Thyroid gland (tissue), 4 donors: Measurements from ENCODE around the gene UBXN7.

Experiments used
- POLR2A ChIP-seq, 2 donors: fragments of 450-650 bp; IDR thresholded peaks; one replicate each; pipeline ENCODE4 v1.6.1; 2017; ENCODE audit warnings: antibody characterized with exemption in 2 of 2, mild to moderate bottlenecking in 2 of 2, moderate library complexity in 1 of 2
- TF ChIP-seq, protein P1 (sequence below), 6 experiments: fragments of 200-600 bp in 3 of 6; fragments of 450-650 bp in 3 of 6; sonication (generic) in 3 of 6; IDR thresholded peaks; one replicate each; pipeline ENCODE4 v1.5.1; 2016 to 2019; ENCODE audit warnings: antibody characterized with exemption in 6 of 6, mild to moderate bottlenecking in 2 of 6, inconsistent platforms in 1 of 6, moderate library complexity in 1 of 6

DNA sequence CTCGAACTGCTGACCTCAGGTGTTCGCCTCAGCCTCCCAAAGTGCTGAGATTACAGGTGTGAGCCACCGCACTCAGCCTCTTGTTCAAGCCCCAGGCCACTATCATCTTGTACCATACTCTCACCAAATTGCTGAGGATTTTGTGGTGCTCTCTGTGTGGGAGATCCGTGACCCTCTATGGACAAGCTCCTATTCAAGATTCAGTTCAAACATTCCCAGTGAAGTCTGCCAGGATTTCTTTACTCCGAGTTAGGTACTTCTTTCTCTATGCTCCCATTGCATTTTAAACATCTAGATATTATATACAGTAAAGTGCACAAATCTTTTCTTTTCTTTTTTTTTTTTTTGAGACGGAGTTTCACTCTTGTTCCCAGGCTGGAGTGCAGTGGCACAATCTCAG is 93.2 kb downstream of the UBXN7 start:
- TF ChIP-seq POLR2A (IDR thresholded peaks at IDR 0.05) = no peak
- TF ChIP-seq, protein P1, sequence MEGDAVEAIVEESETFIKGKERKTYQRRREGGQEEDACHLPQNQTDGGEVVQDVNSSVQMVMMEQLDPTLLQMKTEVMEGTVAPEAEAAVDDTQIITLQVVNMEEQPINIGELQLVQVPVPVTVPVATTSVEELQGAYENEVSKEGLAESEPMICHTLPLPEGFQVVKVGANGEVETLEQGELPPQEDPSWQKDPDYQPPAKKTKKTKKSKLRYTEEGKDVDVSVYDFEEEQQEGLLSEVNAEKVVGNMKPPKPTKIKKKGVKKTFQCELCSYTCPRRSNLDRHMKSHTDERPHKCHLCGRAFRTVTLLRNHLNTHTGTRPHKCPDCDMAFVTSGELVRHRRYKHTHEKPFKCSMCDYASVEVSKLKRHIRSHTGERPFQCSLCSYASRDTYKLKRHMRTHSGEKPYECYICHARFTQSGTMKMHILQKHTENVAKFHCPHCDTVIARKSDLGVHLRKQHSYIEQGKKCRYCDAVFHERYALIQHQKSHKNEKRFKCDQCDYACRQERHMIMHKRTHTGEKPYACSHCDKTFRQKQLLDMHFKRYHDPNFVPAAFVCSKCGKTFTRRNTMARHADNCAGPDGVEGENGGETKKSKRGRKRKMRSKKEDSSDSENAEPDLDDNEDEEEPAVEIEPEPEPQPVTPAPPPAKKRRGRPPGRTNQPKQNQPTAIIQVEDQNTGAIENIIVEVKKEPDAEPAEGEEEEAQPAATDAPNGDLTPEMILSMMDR (IDR thresholded peaks at IDR 0.05) = no peak
